ENCODE measurements around the gene PKIG. TPM values are rescaled to one million over a fixed set of nuclear protein-coding genes. Genes with fewer than 3 reads are reported as not detected.

PKIG gene
- 10 to 100 TPM; 21.5 to 42.6 (median 28.2) TPM for total RNA-seq

DNA sequence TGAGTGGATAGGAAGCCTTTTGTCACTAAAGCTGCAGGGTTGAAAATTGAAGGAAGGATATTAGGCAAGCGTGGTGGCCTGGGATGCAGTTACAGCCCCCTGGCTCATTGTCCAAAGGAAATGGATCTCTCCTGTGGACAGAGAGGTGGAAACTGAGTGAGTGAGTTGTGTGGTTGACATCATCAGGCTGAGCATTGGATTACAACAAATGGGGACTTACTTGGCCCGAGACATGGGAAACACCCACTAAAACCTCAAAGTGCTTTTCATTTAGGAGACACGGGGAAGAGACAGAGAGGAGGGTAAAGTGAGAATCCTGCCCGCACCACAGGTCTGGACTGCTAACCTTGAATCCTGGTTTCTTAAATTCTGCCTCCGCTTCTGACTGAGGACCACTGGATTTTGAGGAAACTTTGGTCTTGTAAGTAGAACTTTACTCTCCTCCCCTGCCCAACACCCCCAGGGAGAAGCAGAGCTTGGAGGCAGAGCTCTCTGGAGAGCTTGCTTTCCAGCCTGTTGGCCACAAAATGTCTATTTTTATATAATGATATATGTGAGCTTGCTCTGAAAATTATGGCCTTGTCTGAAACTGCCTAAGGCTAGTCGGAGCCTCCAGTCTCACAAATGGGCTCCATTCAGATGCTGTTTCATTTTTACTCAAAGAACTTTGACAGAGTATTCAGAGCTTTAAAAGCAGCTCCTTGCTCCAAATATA, at the start of gene PKIG:
TSS of gene PKIG (plus strand) at position 269 of the 715 bp plus-strand sequence. CDS start 31,978 bp downstream, outside the sequence.
- DNase-seq (ENCODE audit: low spot score in 2 of 2): peak in 1 of 2 donors; percentile 49
- TF ChIP-seq POLR2A (IDR thresholded peaks at IDR 0.05): no peak
- TF ChIP-seq, protein P1, sequence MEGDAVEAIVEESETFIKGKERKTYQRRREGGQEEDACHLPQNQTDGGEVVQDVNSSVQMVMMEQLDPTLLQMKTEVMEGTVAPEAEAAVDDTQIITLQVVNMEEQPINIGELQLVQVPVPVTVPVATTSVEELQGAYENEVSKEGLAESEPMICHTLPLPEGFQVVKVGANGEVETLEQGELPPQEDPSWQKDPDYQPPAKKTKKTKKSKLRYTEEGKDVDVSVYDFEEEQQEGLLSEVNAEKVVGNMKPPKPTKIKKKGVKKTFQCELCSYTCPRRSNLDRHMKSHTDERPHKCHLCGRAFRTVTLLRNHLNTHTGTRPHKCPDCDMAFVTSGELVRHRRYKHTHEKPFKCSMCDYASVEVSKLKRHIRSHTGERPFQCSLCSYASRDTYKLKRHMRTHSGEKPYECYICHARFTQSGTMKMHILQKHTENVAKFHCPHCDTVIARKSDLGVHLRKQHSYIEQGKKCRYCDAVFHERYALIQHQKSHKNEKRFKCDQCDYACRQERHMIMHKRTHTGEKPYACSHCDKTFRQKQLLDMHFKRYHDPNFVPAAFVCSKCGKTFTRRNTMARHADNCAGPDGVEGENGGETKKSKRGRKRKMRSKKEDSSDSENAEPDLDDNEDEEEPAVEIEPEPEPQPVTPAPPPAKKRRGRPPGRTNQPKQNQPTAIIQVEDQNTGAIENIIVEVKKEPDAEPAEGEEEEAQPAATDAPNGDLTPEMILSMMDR (IDR thresholded peaks at IDR 0.05): no peak
- intact Hi-C loops (cut with DNase I; ENCODE audit: low total_unique reads): no loop called here
- no peak within 1 kb of the TSS for H3K4me3 ChIP-seq (ENCODE audit: low read depth, poor library complexity, severe bottlenecking)
- WGBS, 2 donors: 39 to 48% methylated on average over 6 of the region's 6 CpGs

- no peak for DNase-seq (ENCODE audit: low spot score in 2 of 2)
- 46 to 47% methylated on average over 2 of the region's 2 CpGs for WGBS, 2 donors
- intact Hi-C loops (cut with DNase I; ENCODE audit: low total_unique reads): no loop called here
- no peak overlapping the region for H3K4me3 ChIP-seq (ENCODE audit: low read depth, poor library complexity, severe bottlenecking)
- TF ChIP-seq, protein P1 (IDR thresholded peaks at IDR 0.05): no peak
- no peak for TF ChIP-seq POLR2A (IDR thresholded peaks at IDR 0.05)
Observed at GRCh38 chr20:44532981-44533331, 49.4 kb upstream of the PKIG start.

GRCh38 chr20:44533928-44534327, 48.5 kb upstream of the PKIG start:
- peak in 1 of 2 donors; percentile 5 for DNase-seq (ENCODE audit: low spot score in 2 of 2)
- 80 to 81% methylated on average over 4 of the region's 4 CpGs for WGBS, 2 donors
- intact Hi-C loops (cut with DNase I; ENCODE audit: low total_unique reads): no loop called here
- TF ChIP-seq, protein P1 (IDR thresholded peaks at IDR 0.05): no peak
- no peak for TF ChIP-seq POLR2A (IDR thresholded peaks at IDR 0.05)
- no peak overlapping the region for H3K4me3 ChIP-seq (ENCODE audit: low read depth, poor library complexity, severe bottlenecking)

DNA sequence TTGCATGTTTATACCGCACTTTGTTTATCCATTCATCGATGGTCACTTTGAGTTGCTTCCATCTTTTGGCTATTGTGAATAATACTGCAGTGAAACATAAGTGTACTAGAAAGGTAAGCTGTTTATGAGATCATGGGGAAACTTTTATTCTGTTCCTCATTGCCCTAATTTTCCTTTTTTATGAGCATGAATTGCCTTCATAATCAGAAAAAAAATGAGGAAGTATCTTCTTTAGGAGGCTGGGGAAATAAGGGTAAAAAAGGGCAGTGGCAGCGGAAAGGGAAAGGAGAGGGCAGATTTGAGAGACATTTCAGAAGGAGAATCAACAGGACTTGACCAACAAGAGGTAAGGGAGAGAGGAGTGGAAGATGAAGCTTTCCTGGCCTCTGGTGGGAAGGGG, 46.2 kb upstream of the PKIG start:
- intact Hi-C loops (cut with DNase I; ENCODE audit: low total_unique reads): no loop called here
- H3K4me3 ChIP-seq (ENCODE audit: low read depth, poor library complexity, severe bottlenecking): no peak overlapping the region
- TF ChIP-seq, protein P1 (IDR thresholded peaks at IDR 0.05): no peak
- TF ChIP-seq POLR2A (IDR thresholded peaks at IDR 0.05): no peak
- no peak for DNase-seq (ENCODE audit: low spot score in 2 of 2)
- 90 to 95% methylated on average over 3 of the region's 3 CpGs for WGBS, 2 donors

DNA sequence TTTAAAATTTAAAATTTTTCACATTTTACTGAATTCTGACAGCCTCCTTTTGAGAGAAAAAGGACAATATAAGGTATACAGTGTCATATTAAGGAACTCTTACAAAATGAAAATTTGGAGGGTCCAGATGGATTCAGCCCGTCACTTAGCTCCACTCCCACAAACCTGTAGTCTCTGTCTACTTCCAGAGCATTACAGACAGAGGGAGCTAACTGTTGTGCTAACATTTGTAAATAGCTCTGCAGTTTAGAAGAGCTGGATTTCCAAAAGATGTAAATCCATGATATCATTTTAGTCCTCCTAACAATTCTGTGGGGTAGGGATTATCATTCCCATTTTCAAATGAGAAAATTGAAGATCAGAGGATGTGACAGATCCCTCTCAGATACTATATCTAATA, 44.4 kb upstream of the PKIG start:
- WGBS, 2 donors: 66 to 68% methylated on average over 1 of the region's 1 CpG
- intact Hi-C loops (cut with DNase I; ENCODE audit: low total_unique reads): no loop called here

More for the DNA sequence above, 44.4 kb upstream of the PKIG start:
- no peak for DNase-seq (ENCODE audit: low spot score in 2 of 2)
- H3K4me3 ChIP-seq (ENCODE audit: low read depth, poor library complexity, severe bottlenecking): no peak overlapping the region
- no peak for TF ChIP-seq POLR2A (IDR thresholded peaks at IDR 0.05)
- TF ChIP-seq, protein P1 (IDR thresholded peaks at IDR 0.05): no peak
